Measurements from ENCODE around the gene ZNF286A.
"Not testable (repeated sequence)": the region's sequence is repeated elsewhere in the genome, so short reads cannot be mapped to it uniquely, and the experiment has no call there.

ZNF286A gene

GRCh38 chr17:15669526-15669925, 30.0 kb upstream of the ZNF286A start:
- not testable (repeated sequence) for ATAC-seq

GRCh38 chr17:15674640-15675039, 24.9 kb upstream of the ZNF286A start:
- not testable (repeated sequence) for H3K4me1 Mint-ChIP-seq, ATAC-seq, H3K27ac Mint-ChIP-seq, H3K27me3 Mint-ChIP-seq, H3K4me3 Mint-ChIP-seq, H3K9me3 Mint-ChIP-seq
- peaks cover 52% of the 10 kb centered on the region for H3K36me3 Mint-ChIP-seq

More at GRCh38 chr17:15669526-15669925, 30.0 kb upstream of the ZNF286A start:
- H3K27me3 Mint-ChIP-seq, H3K4me1 Mint-ChIP-seq, H3K9me3 Mint-ChIP-seq, H3K27ac Mint-ChIP-seq, H3K4me3 Mint-ChIP-seq: not testable (repeated sequence)
- peaks cover 48% of the 10 kb centered on the region for H3K36me3 Mint-ChIP-seq

GRCh38 chr17:15675991-15676390, 23.6 kb upstream of the ZNF286A start:
- H3K4me3 Mint-ChIP-seq, H3K27ac Mint-ChIP-seq, H3K9me3 Mint-ChIP-seq, H3K4me1 Mint-ChIP-seq, H3K27me3 Mint-ChIP-seq, ATAC-seq: not testable (repeated sequence)
- peaks cover 51% of the 10 kb centered on the region for H3K36me3 Mint-ChIP-seq

GRCh38 chr17:15683135-15683534, 16.4 kb upstream of the ZNF286A start:
- ATAC-seq, H3K9me3 Mint-ChIP-seq, H3K27me3 Mint-ChIP-seq: not testable (repeated sequence)
- Mint-ChIP-seq H3K4me1 (peaks cover 31% of the 10 kb centered on the region), H3K4me3 (peak overlapping the region; percentile 98), H3K27ac (peak overlapping the region; percentile 93), H3K36me3 (peaks cover 12% of the 10 kb centered on the region)

GRCh38 chr17:15683824-15684478, 15.6 kb upstream of the ZNF286A start, which contains the start of gene TRIM16:
Gene TRIM16, minus strand, starts transcription at chr17:15684311. Its CDS starts 32,702 bp downstream, at chr17:15651609.
- Mint-ChIP-seq H3K4me3 (peak within 1 kb of the TSS; percentile 98), H3K27ac (peak within 1 kb of the TSS; percentile 93)

GRCh38 chr17:15687494-15687893, 12.1 kb upstream of the ZNF286A start:
- ATAC-seq, H3K27ac Mint-ChIP-seq: not testable (repeated sequence)

More at GRCh38 chr17:15683824-15684478, 15.6 kb upstream of the ZNF286A start, which contains the start of gene TRIM16:
- H3K27me3 Mint-ChIP-seq, H3K9me3 Mint-ChIP-seq, H3K36me3 Mint-ChIP-seq: not testable (repeated sequence)
- H3K4me1 Mint-ChIP-seq: peaks cover 31% of the 10 kb centered on the region
- peak; percentile 92 for ATAC-seq

GRCh38 chr17:15698967-15699366, 585 bp upstream of the ZNF286A start:
- not testable (repeated sequence) for H3K9me3 Mint-ChIP-seq, H3K27me3 Mint-ChIP-seq, ATAC-seq, H3K4me1 Mint-ChIP-seq, H3K36me3 Mint-ChIP-seq
- Mint-ChIP-seq H3K27ac (peak overlapping the region; percentile 78), H3K4me3 (peak overlapping the region; percentile 84)

More at GRCh38 chr17:15687494-15687893, 12.1 kb upstream of the ZNF286A start:
- H3K27me3 Mint-ChIP-seq, H3K36me3 Mint-ChIP-seq, H3K4me3 Mint-ChIP-seq, H3K9me3 Mint-ChIP-seq: not testable (repeated sequence)
- H3K4me1 Mint-ChIP-seq: peaks cover 20% of the 10 kb centered on the region

GRCh38 chr17:15699937-15700336, 385 bp downstream of the ZNF286A start:
- not testable (repeated sequence) for H3K9me3 Mint-ChIP-seq, H3K36me3 Mint-ChIP-seq, H3K4me1 Mint-ChIP-seq, H3K27me3 Mint-ChIP-seq
- Mint-ChIP-seq H3K4me3 (peak overlapping the region; percentile 84), H3K27ac (peak overlapping the region; percentile 78)
- peak; percentile 25 for ATAC-seq

- not testable (repeated sequence) for H3K4me3 Mint-ChIP-seq, ATAC-seq, H3K4me1 Mint-ChIP-seq, H3K9me3 Mint-ChIP-seq, H3K27me3 Mint-ChIP-seq, H3K27ac Mint-ChIP-seq
- H3K36me3 Mint-ChIP-seq: peaks cover 46% of the 10 kb centered on the region
Observed at GRCh38 chr17:15704239-15704638, 4.7 kb downstream of the ZNF286A start.

GRCh38 chr17:15704813-15705212, 5.3 kb downstream of the ZNF286A start:
- Mint-ChIP-seq H3K36me3 (peaks cover 52% of the 10 kb centered on the region), H3K9me3 (peaks cover 13% of the 10 kb centered on the region)
- not testable (repeated sequence) for H3K4me3 Mint-ChIP-seq, H3K27ac Mint-ChIP-seq, H3K27me3 Mint-ChIP-seq, H3K4me1 Mint-ChIP-seq, ATAC-seq

GRCh38 chr17:15708879-15709278, 9.3 kb downstream of the ZNF286A start:
- H3K4me1 Mint-ChIP-seq, ATAC-seq, H3K4me3 Mint-ChIP-seq, H3K27ac Mint-ChIP-seq, H3K27me3 Mint-ChIP-seq: not testable (repeated sequence)
- Mint-ChIP-seq H3K9me3 (peaks cover 17% of the 10 kb centered on the region), H3K36me3 (peaks cover 73% of the 10 kb centered on the region)

GRCh38 chr17:15716601-15717563, 17.3 kb downstream of the ZNF286A start:
- not testable (repeated sequence) for H3K4me3 Mint-ChIP-seq, H3K27me3 Mint-ChIP-seq, H3K27ac Mint-ChIP-seq, ATAC-seq, H3K4me1 Mint-ChIP-seq
- Mint-ChIP-seq H3K36me3 (peaks cover 33% of the 10 kb centered on the region), H3K9me3 (peaks cover 12% of the 10 kb centered on the region)

GRCh38 chr17:15730535-15730934, 31.0 kb downstream of the ZNF286A start:
- H3K4me1 Mint-ChIP-seq, H3K36me3 Mint-ChIP-seq, H3K4me3 Mint-ChIP-seq, ATAC-seq, H3K9me3 Mint-ChIP-seq, H3K27ac Mint-ChIP-seq, H3K27me3 Mint-ChIP-seq: not testable (repeated sequence)

- ATAC-seq, H3K4me3 Mint-ChIP-seq, H3K27me3 Mint-ChIP-seq, H3K9me3 Mint-ChIP-seq, H3K36me3 Mint-ChIP-seq, H3K27ac Mint-ChIP-seq, H3K4me1 Mint-ChIP-seq: not testable (repeated sequence)
Observed at GRCh38 chr17:15731900-15732299, 32.3 kb downstream of the ZNF286A start, which contains the start of gene TBC1D26. Gene TBC1D26, plus strand, starts transcription at chr17:15732283. Its CDS starts 3,066 bp downstream, at chr17:15735349.

GRCh38 chr17:15733174-15733789, 33.7 kb downstream of the ZNF286A start:
- not testable (repeated sequence) for ATAC-seq, H3K9me3 Mint-ChIP-seq, H3K4me1 Mint-ChIP-seq, H3K27ac Mint-ChIP-seq, H3K4me3 Mint-ChIP-seq, H3K27me3 Mint-ChIP-seq, H3K36me3 Mint-ChIP-seq
